ENCODE data around the gene IQGAP3.

The IQGAP3 gene

GRCh38 chr1:156508955-156509234, 63.5 kb downstream of the IQGAP3 start:
- no peak for DNase-seq

DNA sequence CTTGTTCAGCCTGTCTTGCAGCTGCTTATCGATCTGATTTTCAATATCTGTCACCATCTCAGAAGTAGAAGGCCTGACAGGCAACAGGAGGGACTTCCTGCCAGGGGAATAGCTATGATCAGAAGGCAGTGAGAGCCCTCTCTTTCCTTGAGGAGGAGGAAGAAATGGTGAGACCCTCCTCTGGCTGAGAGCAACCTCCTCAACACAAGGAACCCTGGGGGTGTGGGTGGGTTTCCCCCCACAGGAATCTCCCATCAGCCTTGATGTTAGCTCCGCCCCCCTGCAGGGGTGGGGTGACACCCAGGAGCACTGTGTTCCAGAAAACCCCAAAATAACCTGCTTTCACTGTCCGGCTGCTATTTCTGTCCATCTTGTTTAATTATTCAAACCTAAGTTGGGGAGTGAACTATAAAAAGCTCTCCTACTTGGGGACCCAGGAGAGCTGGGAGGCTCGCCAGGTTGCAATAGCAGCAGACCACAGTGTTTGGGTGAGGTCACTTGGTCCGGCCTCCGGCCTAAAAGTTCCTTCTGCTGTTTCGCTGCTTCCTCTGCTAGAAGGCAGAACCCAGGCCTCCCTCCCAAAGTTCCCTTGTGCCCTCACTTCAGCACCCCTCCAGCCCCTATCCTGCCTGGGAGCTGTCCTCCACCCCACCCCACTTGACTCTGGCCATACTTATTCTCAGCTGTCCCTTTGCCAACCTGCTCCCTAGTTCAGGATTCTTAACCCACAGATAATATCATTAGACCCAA, 64.0 kb downstream of the IQGAP3 start:
- no peak for DNase-seq

DNA sequence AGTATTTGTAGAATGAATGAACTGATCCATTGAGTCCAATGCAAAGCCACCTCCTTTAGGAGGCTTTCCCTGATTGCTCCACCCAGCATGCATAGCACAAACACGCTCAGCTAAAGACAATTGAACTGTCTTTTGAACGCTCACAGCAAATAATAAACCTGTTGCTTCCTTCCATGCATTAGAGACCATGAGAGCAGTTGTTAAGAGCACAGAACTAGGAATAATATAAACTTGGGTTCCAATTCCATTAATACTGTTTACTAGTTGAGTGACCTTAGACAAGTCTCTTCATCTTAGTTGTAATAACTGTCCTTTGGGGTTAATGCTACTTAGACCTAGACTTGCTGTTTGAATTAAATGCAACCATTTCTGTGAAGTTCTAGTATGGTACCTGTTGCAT, 65.9 kb downstream of the IQGAP3 start:
- DNase-seq: no peak

DNA sequence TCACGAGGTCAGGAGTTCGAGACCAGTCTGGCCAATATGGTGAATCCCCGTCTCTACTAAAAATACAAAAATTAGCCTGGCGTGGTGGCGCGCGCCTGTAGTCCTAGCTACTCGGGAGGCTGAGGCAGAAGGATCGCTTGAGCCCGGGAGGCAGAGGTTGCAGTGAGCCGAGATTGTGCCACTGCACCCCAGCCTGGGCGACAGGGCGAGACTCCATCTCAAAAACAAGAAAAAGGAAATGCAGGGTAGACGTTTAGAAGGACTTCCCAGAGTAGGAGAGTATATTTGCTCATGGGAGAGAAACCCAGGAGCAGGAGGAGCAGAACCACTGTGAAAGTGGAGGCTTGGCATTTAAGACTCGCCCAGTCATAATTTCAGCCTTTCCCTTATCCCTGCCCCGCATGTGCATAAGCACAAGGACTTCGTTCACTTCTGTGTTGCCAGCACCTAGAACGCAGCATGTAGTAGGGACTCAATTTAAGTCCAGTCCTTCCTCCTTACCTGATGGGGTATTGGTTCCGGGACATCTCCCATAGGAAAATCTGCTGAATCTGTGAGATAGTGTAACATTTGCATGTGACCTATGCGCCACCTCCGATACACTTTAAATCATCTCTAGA, 66.6 kb downstream of the IQGAP3 start:
- no peak for DNase-seq

GRCh38 chr1:156504821-156505678, 67.3 kb downstream of the IQGAP3 start:
- peak; percentile 96 for DNase-seq

GRCh38 chr1:156504438-156504813, 67.9 kb downstream of the IQGAP3 start:
- DNase-seq: no peak

DNA sequence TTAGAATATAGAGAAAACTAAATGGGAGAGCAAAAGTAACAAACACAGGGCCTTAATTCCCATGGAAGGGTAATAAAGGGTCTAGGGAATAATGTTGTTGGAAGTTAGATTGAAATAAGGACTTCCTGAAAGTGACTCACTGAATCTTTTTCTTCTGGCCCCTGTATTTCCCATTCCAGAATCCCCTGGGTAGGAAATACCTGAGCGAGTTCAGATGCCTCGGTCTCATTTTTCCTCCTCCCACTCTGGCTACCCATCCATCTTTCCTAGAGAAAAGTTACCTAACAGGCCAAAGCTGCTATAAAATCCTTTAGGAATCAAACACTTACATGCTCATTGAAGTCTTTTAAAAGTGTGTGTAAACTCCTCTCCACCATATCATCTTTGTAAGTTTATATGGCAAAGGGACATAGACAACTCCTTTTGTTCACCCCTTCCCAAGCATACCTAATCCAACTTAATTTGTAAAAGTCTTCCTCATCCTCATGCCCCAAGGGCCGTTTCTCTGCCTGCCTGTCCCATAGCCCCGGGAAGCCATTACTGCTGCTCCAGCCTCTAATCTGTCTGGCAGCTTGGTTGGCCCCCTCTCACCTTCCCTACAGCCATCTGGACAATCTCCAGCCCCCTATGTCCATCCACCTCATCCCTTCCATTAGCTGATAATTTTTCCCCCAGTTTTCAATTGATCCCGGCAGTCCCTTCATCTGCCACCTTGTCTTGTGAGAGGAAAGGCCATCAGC, 68.5 kb downstream of the IQGAP3 start:
- DNase-seq: no peak

- DNase-seq: no peak
These were observed 69.3 kb downstream of the IQGAP3 start for GRCh38 chr1:156502894-156503697.

- DNase-seq: no peak
These were observed 69.9 kb downstream of the IQGAP3 start for GRCh38 chr1:156502391-156502893.

GRCh38 chr1:156500793-156501506, 71.4 kb downstream of the IQGAP3 start:
- DNase-seq: peak; percentile 91

- no peak for DNase-seq
These were observed 71.9 kb downstream of the IQGAP3 start, which contains the start of gene MEF2D for GRCh38 chr1:156500543-156500792. Gene MEF2D, minus strand, starts transcription at chr1:156500775. Its CDS starts 17,483 bp downstream, at chr1:156483292.

- DNase-seq: peak; percentile 14
These were observed 72.4 kb downstream of the IQGAP3 start for GRCh38 chr1:156499842-156500542.

GRCh38 chr1:156499194-156499841, 73.0 kb downstream of the IQGAP3 start:
- DNase-seq: no peak

DNA sequence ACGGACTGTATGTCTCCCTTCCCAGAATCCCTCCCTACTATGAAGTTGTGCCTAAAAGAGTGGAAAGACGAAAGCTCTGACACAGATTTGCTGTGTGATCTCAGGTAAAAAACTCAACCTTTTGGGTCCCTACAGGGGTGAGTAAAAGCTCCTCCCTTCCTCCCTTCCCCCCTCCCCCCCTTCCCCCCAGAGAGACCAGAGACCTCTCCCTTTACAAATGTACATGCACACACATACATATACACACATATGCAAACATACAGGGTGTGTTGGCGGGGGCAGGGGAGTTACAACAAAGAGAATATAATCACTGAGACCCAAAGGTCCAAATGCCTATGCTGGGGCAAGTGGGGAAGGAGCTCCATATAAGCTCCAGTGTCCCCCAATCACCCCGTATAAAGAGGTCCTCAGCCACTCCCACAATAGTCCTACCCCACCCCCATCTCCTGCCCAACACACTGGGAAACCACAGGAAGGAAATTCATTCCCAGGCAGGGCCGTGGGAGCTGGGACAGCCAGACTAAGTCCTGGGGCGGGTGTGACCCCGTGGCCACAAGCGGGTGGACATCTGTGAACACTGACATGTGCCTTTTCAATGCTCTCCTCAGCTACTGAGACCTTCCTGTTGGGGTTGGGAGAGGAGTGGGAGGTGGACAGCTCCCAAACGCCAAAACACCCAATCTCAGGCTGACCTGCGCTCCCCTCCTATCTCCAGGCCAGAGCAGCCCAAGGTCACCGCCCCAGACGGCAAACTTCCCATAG, 73.8 kb downstream of the IQGAP3 start:
- DNase-seq: no peak

DNA sequence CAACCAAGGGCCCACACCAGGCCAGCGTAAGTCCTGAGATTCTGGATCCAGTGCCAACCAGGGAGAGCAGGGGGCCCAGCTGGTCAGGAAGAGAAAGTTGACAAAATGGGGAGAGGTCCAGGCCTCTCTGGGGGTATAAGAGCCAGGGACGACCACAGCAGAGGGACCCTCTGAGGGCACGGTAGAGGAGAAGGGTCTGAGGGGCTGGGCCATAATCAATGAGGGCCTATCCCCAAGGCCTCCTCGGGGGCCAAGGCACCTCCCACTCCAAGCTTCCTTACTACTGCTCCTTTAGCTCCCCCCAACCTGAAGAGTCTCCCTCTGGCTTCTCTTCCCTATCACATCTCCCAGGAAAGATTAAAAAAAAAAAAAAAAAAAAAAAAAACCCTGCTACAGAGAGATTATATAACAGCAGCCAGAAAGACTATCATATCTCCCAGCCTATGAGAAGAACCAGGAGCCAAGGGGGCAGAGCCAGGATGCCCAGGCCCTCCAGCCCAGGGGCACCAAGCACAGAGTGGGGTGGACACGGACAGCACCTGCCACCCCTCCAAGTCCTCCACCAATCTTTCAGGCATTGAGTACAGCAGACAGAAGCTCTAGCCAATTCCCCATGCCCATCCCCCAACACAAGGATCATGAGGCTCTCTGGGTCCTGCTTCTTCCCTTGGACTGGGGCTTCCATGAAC, 74.5 kb downstream of the IQGAP3 start:
- no peak for DNase-seq

DNA sequence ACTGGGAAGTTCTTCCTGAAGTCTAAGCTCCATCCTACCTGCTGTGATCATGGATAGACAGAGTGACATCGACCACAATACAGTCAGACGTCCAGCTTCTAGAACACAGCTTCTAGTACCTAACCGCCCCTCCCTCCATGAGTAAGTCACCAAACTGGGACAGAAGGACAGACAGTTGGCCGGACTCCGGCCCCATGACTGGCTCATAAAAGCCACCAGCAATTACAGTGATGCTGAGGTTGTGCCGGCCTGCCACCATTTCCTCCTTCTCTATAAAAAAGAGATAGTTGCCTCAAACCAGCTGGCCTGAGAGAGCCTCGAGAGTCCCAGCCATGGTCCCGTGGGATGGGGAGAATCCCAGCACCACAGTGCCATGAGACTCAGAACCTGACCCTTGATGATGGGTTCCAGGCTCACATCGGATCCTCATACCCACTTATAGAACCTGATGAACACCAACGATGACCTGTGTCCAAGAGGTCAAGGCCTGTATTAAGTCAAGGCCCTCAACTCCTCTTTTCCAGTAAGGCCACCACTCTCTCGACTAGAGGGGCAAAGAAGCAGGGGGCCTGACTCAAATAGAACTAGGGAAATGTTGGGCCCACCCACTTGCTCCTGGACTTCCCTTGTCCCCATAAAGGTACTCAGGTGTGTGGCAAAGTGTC, 75.2 kb downstream of the IQGAP3 start:
- no peak for DNase-seq

DNA sequence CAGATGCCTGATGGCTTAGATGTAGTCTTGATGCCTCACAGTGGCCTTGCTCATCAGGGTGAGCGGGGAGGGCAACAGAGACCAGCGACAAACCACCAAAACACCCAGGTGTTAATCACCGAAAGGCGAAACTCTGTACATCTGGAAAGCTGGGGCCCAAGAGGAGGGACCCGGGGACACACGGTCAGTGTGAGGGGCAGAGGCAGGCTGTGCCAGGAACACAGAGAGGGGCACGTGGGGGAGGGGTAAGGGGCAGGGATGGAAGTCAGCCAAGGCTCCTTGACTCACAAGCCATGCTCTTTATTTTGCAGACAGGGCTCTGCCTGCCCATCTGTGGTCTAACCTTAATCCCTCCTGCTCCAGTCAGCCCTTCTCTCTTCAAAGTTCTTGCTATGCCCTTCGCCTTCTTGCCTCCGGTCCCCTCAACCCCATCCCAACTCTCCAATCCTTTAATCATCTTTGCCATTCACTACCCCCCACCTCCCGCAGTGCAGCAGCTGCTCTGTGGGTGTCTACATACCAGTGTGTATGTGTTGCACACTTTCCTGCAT, 76.1 kb downstream of the IQGAP3 start:
- DNase-seq: no peak

Measured in NCI-H1105 (cell line).